ENCODE measurements around the gene ELF3. TPM values are rescaled to one million over a fixed set of nuclear protein-coding genes. Genes with fewer than 3 reads are reported as not detected.

The ELF3 gene
- total and polyA plus RNA-seq, 10 of the 15 experiments (the other 5 are each of a cell fraction or from before 2014, with no cell fraction given): 0.07 to 14.3 (median 0.58) TPM; not detected in 1

GRCh38 chr1:201982623-201983379 lies 27.6 kb upstream of the ELF3 start, which contains the start of gene RNPEP (continued):
- TF ChIP-seq HDAC2 (IDR thresholded peaks at IDR 0.05): no peak
- no peak for TF ChIP-seq ATF7 (IDR thresholded peaks at IDR 0.05; ENCODE audit: low read depth)
- TF ChIP-seq EGR1 (IDR thresholded peaks at IDR 0.05; ENCODE audit: borderline replicate concordance in 1 of 2, low read depth in 2 of 2, low read length in 2 of 2): no peak
- TF ChIP-seq IRF4 (IDR thresholded peaks at IDR 0.05; ENCODE audit: low read depth, low read length): no peak
- TF ChIP-seq PRDM15 (CRISPR knock-in tag; IDR thresholded peaks at IDR 0.05): no peak
- TF ChIP-seq, protein P1, sequence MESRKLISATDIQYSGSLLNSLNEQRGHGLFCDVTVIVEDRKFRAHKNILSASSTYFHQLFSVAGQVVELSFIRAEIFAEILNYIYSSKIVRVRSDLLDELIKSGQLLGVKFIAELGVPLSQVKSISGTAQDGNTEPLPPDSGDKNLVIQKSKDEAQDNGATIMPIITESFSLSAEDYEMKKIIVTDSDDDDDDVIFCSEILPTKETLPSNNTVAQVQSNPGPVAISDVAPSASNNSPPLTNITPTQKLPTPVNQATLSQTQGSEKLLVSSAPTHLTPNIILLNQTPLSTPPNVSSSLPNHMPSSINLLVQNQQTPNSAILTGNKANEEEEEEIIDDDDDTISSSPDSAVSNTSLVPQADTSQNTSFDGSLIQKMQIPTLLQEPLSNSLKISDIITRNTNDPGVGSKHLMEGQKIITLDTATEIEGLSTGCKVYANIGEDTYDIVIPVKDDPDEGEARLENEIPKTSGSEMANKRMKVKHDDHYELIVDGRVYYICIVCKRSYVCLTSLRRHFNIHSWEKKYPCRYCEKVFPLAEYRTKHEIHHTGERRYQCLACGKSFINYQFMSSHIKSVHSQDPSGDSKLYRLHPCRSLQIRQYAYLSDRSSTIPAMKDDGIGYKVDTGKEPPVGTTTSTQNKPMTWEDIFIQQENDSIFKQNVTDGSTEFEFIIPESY (IDR thresholded peaks at IDR 0.05): no peak
- no peak for TF ChIP-seq MEF2A (IDR thresholded peaks at IDR 0.05; ENCODE audit: insufficient read depth, low read depth, low read length)
- no peak for TF ChIP-seq FOXK2 (IDR thresholded peaks at IDR 0.05)
- TF ChIP-seq SRF (IDR thresholded peaks at IDR 0.05; ENCODE audit: low read depth in 2 of 2, low read length in 2 of 2): no peak
- TF ChIP-seq RUNX3 (IDR thresholded peaks at IDR 0.05; ENCODE audit: low read length): no peak
- no peak for TF ChIP-seq MYB (IDR thresholded peaks at IDR 0.05; ENCODE audit: borderline replicate concordance, low read depth, low read length)
- TF ChIP-seq IKZF1 (conservative IDR thresholded peaks at IDR 0.05): peak; percentile 87
- no peak for TF ChIP-seq KLF5 (IDR thresholded peaks at IDR 0.05; ENCODE audit: partially characterized antibody)
- TF ChIP-seq KAT2A (conservative IDR thresholded peaks at IDR 0.05; ENCODE audit: control insufficient read depth, low read depth, low read length): no peak
- TF ChIP-seq POLR2AphosphoS5 (IDR thresholded peaks at IDR 0.05; ENCODE audit: low read length): peak; percentile 52; the same call in 1 of the 2 replicates
- no peak for TF ChIP-seq CEBPZ (IDR thresholded peaks at IDR 0.05; ENCODE audit: low read depth, low read length)
- TF ChIP-seq ZZZ3 (IDR thresholded peaks at IDR 0.05; ENCODE audit: control insufficient read depth, insufficient read length, low read depth): no peak
- TF ChIP-seq RFX5 (IDR thresholded peaks at IDR 0.05; ENCODE audit: low read depth, low read length): no peak
- TF ChIP-seq TBL1XR1 (IDR thresholded peaks at IDR 0.05; ENCODE audit: low read depth, low read length): no peak
